HuH-7 (cell line): Measurements from ENCODE around the gene LRRC59.
"Not testable (repeated sequence)": the region's sequence is repeated elsewhere in the genome, so short reads cannot be mapped to it uniquely, and the experiment has no call there.

Experiments used
- DNase-seq: peaks from one replicate; pipeline ENCODE4 v3.0.0; 2011; ENCODE audit warnings: low spot score

The LRRC59 gene

DNA sequence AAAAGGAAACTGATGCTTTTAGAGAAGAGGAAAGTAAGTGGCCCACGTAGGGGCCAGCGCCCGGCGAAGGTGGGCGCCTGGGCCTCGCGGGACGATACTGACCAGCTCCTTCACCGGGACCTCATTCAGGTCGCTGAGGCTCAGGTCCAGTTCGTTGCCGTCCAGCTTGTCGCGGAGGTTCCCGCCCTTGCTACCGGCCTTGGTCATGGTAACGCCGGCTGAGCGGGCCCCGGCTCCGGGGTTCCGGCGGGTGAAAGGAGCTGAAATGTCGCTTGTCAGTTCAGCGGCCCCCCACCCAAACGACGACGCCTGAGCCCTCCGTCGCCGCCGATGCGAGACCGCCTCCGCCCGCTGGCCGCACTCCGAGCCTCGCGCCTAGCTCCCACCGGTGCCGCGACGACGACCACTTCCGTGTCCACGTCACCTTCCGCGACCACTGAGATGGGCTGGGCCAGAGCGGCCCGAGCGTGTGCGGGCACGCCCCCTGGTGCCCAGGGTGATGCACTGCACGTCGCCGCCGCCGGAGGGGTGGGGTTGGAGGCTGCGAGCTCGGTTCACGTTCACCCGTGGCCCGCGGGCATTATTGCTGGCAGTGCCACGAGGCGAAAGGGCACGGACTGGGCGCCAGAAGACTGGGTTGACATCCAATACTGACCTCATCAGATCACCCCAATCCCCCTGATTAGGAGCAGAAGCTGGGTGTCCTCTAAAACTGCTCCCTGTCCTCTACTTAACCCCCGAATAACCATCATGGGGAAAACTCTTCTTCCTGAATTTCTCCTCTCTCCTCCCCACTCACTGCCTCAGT, at the start of gene LRRC59:
Gene LRRC59 (minus strand): TSS at position 413 of the 808 bp plus-strand sequence. CDS start 206 bp downstream, at position 207.
- peak; percentile 88 for DNase-seq

- DNase-seq = no peak
These were observed 48.5 kb upstream of the LRRC59 start for GRCh38 chr17:50445730-50446325.

DNA sequence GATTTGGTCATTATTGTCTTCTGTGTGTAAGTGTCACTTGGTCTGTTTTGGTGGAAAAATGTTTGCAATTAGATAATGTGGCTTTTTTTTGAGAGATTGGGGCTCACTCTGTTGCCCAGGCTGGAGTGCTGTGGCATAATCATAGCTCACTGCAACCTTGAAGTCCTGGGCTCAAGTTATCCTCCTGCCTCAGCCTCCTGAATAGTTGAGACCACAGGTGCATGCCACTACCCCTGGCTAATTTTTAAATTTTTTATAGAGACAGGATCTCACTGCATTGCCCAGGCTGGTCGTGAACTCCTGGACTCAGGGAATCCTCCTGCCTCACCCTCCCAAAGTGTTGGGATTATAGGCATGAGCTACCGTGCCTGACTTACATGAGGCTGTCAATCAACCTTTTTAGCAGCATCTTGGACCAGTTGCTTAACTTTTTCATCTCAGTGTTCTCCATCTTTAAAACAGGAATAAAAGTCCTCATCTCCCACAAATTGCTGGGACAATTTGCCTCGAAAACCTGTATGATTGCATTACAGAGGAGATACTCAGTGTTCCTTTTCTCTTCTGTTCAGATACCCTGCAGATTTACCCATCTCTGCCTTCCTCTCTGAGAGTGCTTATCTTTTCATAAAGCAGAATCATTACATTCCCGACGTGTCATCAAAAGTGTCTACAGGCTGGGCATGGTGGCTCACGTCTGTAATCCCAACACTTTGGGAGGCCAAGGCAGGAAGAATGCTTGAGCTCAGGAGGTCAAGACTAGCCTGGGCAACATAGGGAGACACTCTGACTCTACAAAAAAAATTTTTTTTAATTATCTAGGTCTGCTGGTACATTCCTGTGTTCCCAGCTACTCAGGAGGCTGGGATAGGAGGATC, 47.8 kb upstream of the LRRC59 start:
- DNase-seq = no peak

DNA sequence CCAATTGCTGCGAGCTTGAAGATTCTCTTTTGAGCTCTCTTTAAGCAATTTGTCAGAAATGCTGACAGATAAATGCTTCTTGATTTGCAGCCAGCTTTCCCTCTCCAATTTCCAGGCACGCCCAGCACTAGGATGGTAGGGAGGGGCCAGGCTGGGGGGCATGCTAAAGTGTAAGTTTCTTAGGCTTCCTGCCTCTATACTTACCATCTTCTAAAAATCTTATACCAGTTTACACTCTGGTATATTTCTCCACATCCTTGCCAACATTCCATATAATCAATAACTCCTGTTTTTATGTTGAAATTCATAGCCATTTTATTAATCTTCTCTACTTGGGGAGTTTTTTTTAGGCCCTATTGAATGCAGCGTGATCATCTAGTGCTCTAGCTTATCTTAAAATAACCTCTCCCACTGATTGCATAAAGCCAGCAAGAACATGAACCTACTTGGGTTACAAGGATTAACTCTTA, 46.2 kb upstream of the LRRC59 start:
- no peak for DNase-seq

GRCh38 chr17:50440838-50441829, 43.8 kb upstream of the LRRC59 start:
- no peak for DNase-seq

- DNase-seq = no peak
These were observed 43.0 kb upstream of the LRRC59 start for GRCh38 chr17:50440172-50440837.

GRCh38 chr17:50439008-50439407, 41.7 kb upstream of the LRRC59 start:
- DNase-seq = no peak

- no peak for DNase-seq
These were observed 40.1 kb upstream of the LRRC59 start for GRCh38 chr17:50437409-50437808.

DNA sequence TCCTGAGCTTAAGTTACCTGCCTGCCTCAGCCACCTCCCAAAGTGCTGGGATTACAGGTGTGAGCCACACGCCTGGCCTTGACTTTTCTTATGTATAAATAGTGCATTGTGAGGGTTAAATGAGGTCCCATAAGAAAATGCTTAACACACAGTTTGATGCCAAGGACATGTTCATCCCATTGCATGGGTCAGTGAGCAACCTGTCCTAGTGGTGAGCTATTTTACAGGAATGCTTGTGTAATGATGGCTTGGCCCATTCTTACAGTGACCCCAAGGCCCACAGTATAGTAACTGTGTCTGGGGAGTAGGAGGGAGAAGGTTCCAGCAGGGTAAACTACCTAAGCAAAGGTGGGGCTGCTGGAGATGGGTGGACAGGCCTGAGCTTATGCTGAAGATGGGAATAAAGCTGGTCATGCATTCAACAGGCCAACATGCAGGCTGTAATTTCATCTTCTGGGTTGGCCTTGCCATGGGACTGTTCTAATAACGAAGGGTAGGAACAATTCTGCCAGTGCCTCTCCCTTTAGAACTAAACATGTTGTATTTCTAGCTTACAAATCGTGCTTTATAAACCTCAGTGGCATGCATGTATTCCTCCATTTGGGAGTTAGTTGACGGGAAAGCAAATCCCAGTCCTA, 34.9 kb upstream of the LRRC59 start:
- no peak for DNase-seq

DNA sequence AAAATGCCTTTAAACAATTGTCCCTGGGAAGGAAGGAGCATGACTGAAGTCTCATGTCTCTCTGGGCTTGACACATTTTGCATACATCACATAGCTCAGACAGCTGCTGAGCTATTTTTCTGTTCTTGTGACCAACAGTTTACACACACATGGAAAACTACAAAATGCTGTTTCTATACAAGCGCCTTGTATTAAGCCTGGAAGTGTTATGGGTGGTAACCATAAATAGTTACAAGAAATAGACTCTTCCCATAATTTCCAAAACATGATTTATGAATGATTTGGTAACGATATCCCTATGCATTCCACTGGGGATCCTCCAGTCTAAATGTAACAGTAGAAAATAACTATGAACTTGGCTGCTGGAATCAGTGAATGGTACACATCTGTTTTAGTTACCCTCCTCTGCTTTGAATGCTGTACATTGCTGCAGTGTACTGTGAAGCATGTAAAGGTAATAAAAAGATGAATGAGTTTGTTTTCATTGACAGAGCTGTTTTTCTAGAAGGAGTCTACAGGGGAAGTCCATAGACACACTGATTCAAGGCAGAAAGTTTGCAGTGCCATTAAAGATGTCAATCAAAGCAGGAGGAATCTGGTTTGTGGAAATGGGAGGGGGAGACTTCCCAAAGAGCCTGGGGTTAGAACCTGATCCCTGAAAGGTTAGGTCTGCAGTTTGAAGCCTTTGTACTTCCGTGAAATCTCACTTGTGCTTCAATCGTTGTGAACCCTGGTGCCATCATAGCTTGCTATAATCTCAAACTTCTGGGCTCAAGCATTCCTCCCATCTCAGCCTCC, 33.7 kb upstream of the LRRC59 start:
- no peak for DNase-seq

- DNase-seq = no peak
These were observed 32.5 kb upstream of the LRRC59 start for GRCh38 chr17:50429793-50430192.

DNA sequence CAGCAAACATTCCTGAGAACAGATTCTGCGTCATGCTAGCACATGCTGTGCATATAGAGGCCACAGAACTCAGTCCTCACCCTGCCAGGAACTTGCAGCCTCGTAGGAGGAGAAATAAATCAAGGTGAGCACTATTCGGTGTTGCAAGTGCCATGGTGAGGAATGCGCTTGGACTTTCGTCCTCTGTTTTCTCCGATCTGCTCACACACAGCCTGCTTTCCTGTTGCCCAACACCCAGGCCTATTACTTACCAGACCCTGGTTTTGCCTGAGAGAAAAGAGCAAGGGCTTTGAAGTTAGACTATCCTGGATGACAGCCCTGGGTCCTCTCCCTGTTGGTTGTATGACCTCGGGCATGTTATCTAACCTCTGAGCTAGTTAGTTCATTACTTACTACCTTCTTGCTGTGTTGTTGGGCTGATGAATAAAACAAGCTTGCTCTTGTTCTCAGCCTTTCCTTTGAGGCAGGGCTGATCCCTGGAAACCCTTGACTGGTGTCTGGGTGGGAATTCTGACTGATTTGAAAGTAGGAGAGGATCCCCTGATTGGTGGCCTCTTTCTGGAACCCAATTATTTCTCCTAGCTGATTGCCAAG, 31.6 kb upstream of the LRRC59 start:
- DNase-seq = peak; percentile 83

- not testable (repeated sequence) for DNase-seq
These were observed 30.8 kb upstream of the LRRC59 start for GRCh38 chr17:50428126-50428525.

DNA sequence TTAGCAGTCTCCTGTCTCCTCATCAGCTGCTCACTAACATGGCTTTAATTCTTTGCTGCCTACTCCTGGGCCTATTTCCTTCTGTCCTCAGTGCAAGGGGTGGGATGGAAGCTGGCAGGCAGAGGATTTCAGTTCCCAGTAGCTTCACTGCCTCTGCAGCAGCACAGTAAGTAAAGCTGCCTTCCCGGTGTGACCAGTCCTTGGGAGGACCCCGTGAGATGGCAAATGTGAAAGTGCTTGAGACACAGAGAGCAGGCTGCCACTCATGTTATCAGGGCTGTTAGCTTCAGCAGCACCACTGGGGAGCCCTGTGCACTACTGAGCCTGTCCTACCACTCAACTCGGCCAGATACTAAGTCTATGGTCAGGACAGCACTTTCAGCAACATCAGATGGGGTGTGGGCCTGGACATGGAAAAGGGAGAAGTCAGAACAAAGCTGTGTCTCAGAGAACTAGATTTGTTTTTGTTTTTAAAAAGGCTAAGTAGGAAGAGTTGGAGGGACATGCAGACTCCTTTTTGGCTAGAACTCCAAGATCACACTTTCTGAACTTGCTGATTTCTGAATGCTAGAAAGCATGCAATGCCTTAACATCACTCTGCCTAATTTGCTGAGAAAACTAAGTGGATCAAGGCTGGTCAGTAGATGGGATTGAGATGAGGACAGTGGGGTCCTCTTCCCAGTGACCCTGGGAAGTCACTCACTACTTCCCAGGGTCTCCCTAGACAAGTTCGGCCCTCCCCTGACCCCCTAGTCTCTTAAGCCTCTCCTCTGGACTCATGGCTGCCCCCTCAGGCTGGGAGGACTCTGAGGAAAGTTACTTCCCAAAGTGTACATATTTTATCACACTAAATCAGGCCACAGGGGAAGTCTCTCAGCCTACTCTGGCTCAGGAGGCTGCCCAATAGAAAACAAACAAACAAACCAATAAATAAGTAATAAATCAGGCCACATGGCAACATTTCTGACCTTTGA, 29.8 kb upstream of the LRRC59 start:
- DNase-seq = peak; percentile 87

DNA sequence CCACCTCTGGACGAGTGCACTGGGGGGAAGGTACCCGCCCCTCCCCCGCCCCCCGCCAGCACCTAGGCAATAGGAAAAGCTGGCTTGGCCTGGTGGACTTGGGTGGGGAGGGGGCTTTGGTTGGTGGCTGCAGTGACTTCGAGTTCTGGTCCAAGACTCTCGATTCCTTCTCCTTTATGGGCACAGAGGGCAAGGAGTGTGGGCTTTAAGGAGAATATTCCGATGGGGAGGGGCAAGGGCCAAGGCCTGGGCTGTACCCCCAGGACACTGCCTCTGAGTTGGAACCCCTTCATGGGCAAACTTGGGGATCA, 29.1 kb upstream of the LRRC59 start:
- no peak for DNase-seq

GRCh38 chr17:50425682-50426471, 28.6 kb upstream of the LRRC59 start, which contains the start of gene ACSF2:
Gene ACSF2 (plus strand): TSS chr17:50426218. CDS start chr17:50426262, 44 bp downstream.
- peak; percentile 82 for DNase-seq
